PC-9 (cell line): ENCODE measurements around the gene CMTM4. TPM values are rescaled to one million over a fixed set of nuclear protein-coding genes. Genes with fewer than 3 reads are reported as not detected.
"Not testable (repeated sequence)": the region's sequence is repeated elsewhere in the genome, so short reads cannot be mapped to it uniquely, and the experiment has no call there.

Experiments used
- BruUV-seq: library from RNA; stranded (reverse); fragments of 400-500 nt; replicated peaks from 2 replicates; lab custom pipeline; 2021; lab: Mats Ljungman, UMichigan
- CTCF ChIA-PET: fragments of 300-600 bp; sonication (Branson Sonifier 250); formaldehyde crosslinking; loops from one replicate; lab custom pipeline; 2022; ENCODE audit warnings: antibody characterized with exemption; lab: Charles Lee
- POLR2A ChIA-PET: fragments of 300-600 bp; sonication (Branson Sonifier 250); formaldehyde crosslinking; loops from one replicate; lab custom pipeline; 2022; ENCODE audit warnings: antibody characterized with exemption; ENCODE audit not compliant: unreplicated experiment; lab: Charles Lee
- DNase-seq, 2 experiments: peaks; one replicate each; pipeline versions ENCODE4 v3.0.0 to v3.0.0-alpha.2; 2015 to 2022; ENCODE audit warnings: mixed read lengths in 1 of 2
- H2AFZ ChIP-seq: fragments of 200-600 bp; sonication (generic); 2 replicates; pipeline ENCODE4 v1.8.1; 2017; ENCODE audit warnings: antibody characterized with exemption
- H3F3A ChIP-seq: fragments of 200-600 bp; sonication (generic); 2 replicates; pipeline ENCODE4 v1.8.1; 2017; ENCODE audit warnings: antibody characterized with exemption, mild to moderate bottlenecking, low read depth; ENCODE audit not compliant: insufficient read depth
- H3K27ac ChIP-seq: fragments of 200-600 bp; sonication (generic); 2 replicates; pipeline ENCODE4 v1.6.1; 2016; ENCODE audit warnings: mixed run types
- H3K27me3 ChIP-seq: fragments of 200-600 bp; sonication (generic); 2 replicates; pipeline ENCODE4 v1.6.1; 2016; ENCODE audit warnings: low read depth, mixed run types; ENCODE audit not compliant: insufficient read depth
- H3K36me3 ChIP-seq: fragments of 200-600 bp; sonication (generic); 2 replicates; pipeline ENCODE4 v1.6.1; 2016; ENCODE audit warnings: low read depth, mixed run types
- H3K4me1 ChIP-seq: fragments of 200-600 bp; sonication (generic); replicated peaks from 2 replicates; pipeline ENCODE4 v1.6.1; 2016; ENCODE audit warnings: mixed run types; ENCODE audit not compliant: insufficient read depth
- H3K4me2 ChIP-seq: fragments of 200-600 bp; sonication (generic); 2 replicates; pipeline ENCODE4 v1.6.1; 2017; ENCODE audit warnings: mixed run types
- H3K4me3 ChIP-seq: fragments of 200-600 bp; sonication (generic); 2 replicates; pipeline ENCODE4 v1.6.1; 2016; ENCODE audit warnings: mixed run types
- H3K79me2 ChIP-seq: fragments of 200-600 bp; sonication (generic); 2 replicates; pipeline ENCODE4 v1.6.1; 2017; ENCODE audit warnings: low read depth, mixed run types
- H3K9me2 ChIP-seq: fragments of 200-600 bp; sonication (generic); 2 replicates; pipeline ENCODE4 v1.8.1; 2017; ENCODE audit warnings: mild to moderate bottlenecking; ENCODE audit not compliant: insufficient read depth
- H3K9me3 ChIP-seq: fragments of 200-600 bp; sonication (generic); 2 replicates; pipeline ENCODE4 v1.8.1; 2016; ENCODE audit warnings: low read depth; ENCODE audit not compliant: insufficient read depth
- H4K20me1 ChIP-seq: fragments of 200-600 bp; sonication (generic); 2 replicates; pipeline ENCODE4 v1.8.1; 2017; ENCODE audit not compliant: insufficient read depth
- CTCF ChIP-seq: fragments of 200-600 bp; sonication (generic); conservative IDR thresholded peaks from 2 replicates; pipeline ENCODE4 v1.6.1; 2017; ENCODE audit warnings: mixed run types, antibody characterized with exemption, mild to moderate bottlenecking, moderate library complexity
- EZH2 ChIP-seq: fragments of 200-600 bp; sonication (generic); IDR thresholded peaks from 2 replicates; pipeline ENCODE4 v1.8.0; 2017; ENCODE audit warnings: antibody characterized with exemption, low read depth
- intact Hi-C: fragments of 100-400 bp; cut with micrococcal nuclease; formaldehyde crosslinking; loops from one replicate; pipeline ENCODE4 v1.10.0; 2022; ENCODE audit not compliant: unreplicated experiment
- total RNA-seq: library from RNA; stranded (reverse); gene quantifications from 2 replicates; pipeline ENCODE4 v1.2.3, GENCODE V29; 2021

CMTM4 gene
- total RNA-seq, 1 experiment from 2014 or later: 81.3 TPM

GRCh38 chr16:66689282-66689681 lies 7.3 kb downstream of the CMTM4 start:
- H2AFZ ChIP-seq: no peak overlapping the region

GRCh38 chr16:66687906-66688625 lies 8.5 kb downstream of the CMTM4 start:
- H3F3A ChIP-seq: peaks cover 11% of the 10 kb centered on the region; the same call in 1 of the 2 replicates
- TF ChIP-seq CTCF (no peak), EZH2 (no peak)
- no peak overlapping the region for H2AFZ ChIP-seq
- no peaks in the 10 kb centered on the region for H3K27me3 ChIP-seq
- H3K9me3 ChIP-seq: no peaks in the 10 kb centered on the region
- CTCF ChIA-PET: no interaction called here
- H3K27ac ChIP-seq: no peak overlapping the region
- DNase-seq: no peak
- no peak overlapping the region for H3K4me2 ChIP-seq
- H3K4me1 ChIP-seq: peaks cover 16% of the 10 kb centered on the region
- BruUV-seq: no TSS peak
- no peaks in the 10 kb centered on the region; the same call in 1 of the 2 replicates for H4K20me1 ChIP-seq
- POLR2A ChIA-PET: no interaction called here
- intact Hi-C loops: no loop called here
- H3K9me2 ChIP-seq: no peaks in the 10 kb centered on the region
- H3K4me3 ChIP-seq: no peak overlapping the region
- H3K79me2 ChIP-seq: peaks cover 73% of the 10 kb centered on the region
- H3K36me3 ChIP-seq: no peaks in the 10 kb centered on the region

More at GRCh38 chr16:66689282-66689681, 7.3 kb downstream of the CMTM4 start:
- H3K9me3 ChIP-seq: no peaks in the 10 kb centered on the region
- DNase-seq: no peak
- H3K27ac ChIP-seq: no peak overlapping the region
- BruUV-seq: no TSS peak
- H3K79me2 ChIP-seq: peaks cover 78% of the 10 kb centered on the region
- no peaks in the 10 kb centered on the region for H3K36me3 ChIP-seq
- no peak overlapping the region for H3K4me3 ChIP-seq
- no peaks in the 10 kb centered on the region for H3K27me3 ChIP-seq
- intact Hi-C loops: no loop called here
- CTCF ChIA-PET: no interaction called here
- H3K4me1 ChIP-seq: peaks cover 27% of the 10 kb centered on the region
- POLR2A ChIA-PET: no interaction called here
- H3K4me2 ChIP-seq: no peak overlapping the region
- H3F3A ChIP-seq: peaks cover 8% of the 10 kb centered on the region; the same call in 1 of the 2 replicates
- no peaks in the 10 kb centered on the region; the same call in 1 of the 2 replicates for H4K20me1 ChIP-seq
- H3K9me2 ChIP-seq: no peaks in the 10 kb centered on the region
- TF ChIP-seq CTCF (no peak), EZH2 (no peak)

GRCh38 chr16:66685501-66686115 lies 10.9 kb downstream of the CMTM4 start:
- CTCF ChIA-PET: interaction anchor here (0.6 kb wide), 1 partner anchor 77 kb away, joined by 8 read pairs; no protein-coding TSS in a partner anchor
- H3K9me2 ChIP-seq, H3K4me1 ChIP-seq, BruUV-seq, H2AFZ ChIP-seq, H4K20me1 ChIP-seq, H3K4me3 ChIP-seq, H3K36me3 ChIP-seq, H3F3A ChIP-seq, H3K27ac ChIP-seq, intact Hi-C loops, DNase-seq, H3K27me3 ChIP-seq, H3K9me3 ChIP-seq, POLR2A ChIA-PET, H3K4me2 ChIP-seq: not testable (repeated sequence)
- peaks cover 64% of the 10 kb centered on the region for H3K79me2 ChIP-seq
